Measurements from ENCODE around the gene HOXC13. TPM values are rescaled to one million over a fixed set of nuclear protein-coding genes. Genes with fewer than 3 reads are reported as not detected.

Gene HOXC13
- total RNA-seq (ENCODE audit: low replicate concordance), result not detected in 2 replicates

- DNase-seq (ENCODE audit: low read depth), result peak; percentile 15
- H3K4me3 ChIP-seq (ENCODE audit: low read depth, low read length), result no peak within 1 kb of the TSS
Measured at GRCh38 chr12:53938326-53939140, at the start of gene HOXC13. Gene HOXC13, plus strand, starts transcription at chr12:53938831. Its CDS starts 76 bp downstream, at chr12:53938907.

GRCh38 chr12:53890081-53890480 lies 48.5 kb upstream of the HOXC13 start:
- TF ChIP-seq CTCF (IDR thresholded peaks at IDR 0.05; ENCODE audit: insufficient read depth, low read length), result no peak
- DNase-seq (ENCODE audit: low read depth), result no peak

More at GRCh38 chr12:53938326-53939140, at the start of gene HOXC13:
- TF ChIP-seq CTCF (IDR thresholded peaks at IDR 0.05; ENCODE audit: insufficient read depth, low read length), result no peak

GRCh38 chr12:53892762-53893395 lies 45.8 kb upstream of the HOXC13 start:
- TF ChIP-seq CTCF (IDR thresholded peaks at IDR 0.05; ENCODE audit: insufficient read depth, low read length), result no peak
- H3K4me3 ChIP-seq (ENCODE audit: low read depth, low read length), result no peak overlapping the region
- no peak for DNase-seq (ENCODE audit: low read depth)

More at GRCh38 chr12:53890081-53890480, 48.5 kb upstream of the HOXC13 start:
- no peak overlapping the region for H3K4me3 ChIP-seq (ENCODE audit: low read depth, low read length)

- DNase-seq (ENCODE audit: low read depth), result no peak
- H3K4me3 ChIP-seq (ENCODE audit: low read depth, low read length), result no peak overlapping the region
Measured at GRCh38 chr12:53899230-53899629, 39.4 kb upstream of the HOXC13 start.

GRCh38 chr12:53907103-53907502 lies 31.5 kb upstream of the HOXC13 start:
- DNase-seq (ENCODE audit: low read depth), result no peak
- TF ChIP-seq CTCF (IDR thresholded peaks at IDR 0.05; ENCODE audit: insufficient read depth, low read length), result no peak
- H3K4me3 ChIP-seq (ENCODE audit: low read depth, low read length), result no peak overlapping the region

More at GRCh38 chr12:53899230-53899629, 39.4 kb upstream of the HOXC13 start:
- no peak for TF ChIP-seq CTCF (IDR thresholded peaks at IDR 0.05; ENCODE audit: insufficient read depth, low read length)

- no peak for TF ChIP-seq CTCF (IDR thresholded peaks at IDR 0.05; ENCODE audit: insufficient read depth, low read length)
- no peak for DNase-seq (ENCODE audit: low read depth)
Measured at GRCh38 chr12:53916788-53917655, 21.6 kb upstream of the HOXC13 start.

More at GRCh38 chr12:53916788-53917655, 21.6 kb upstream of the HOXC13 start:
- H3K4me3 ChIP-seq (ENCODE audit: low read depth, low read length), result no peak overlapping the region

Measured in fibroblast of the aortic adventitia (primary cell).